Thyroid gland (tissue), 4 donors: ENCODE results near the gene CES5A.

Source experiments
- POLR2A ChIP-seq, 2 donors: fragments of 450-650 bp; IDR thresholded peaks; one replicate each; pipeline ENCODE4 v1.6.1; 2017; ENCODE audit warnings: antibody characterized with exemption in 2 of 2, mild to moderate bottlenecking in 2 of 2, moderate library complexity in 1 of 2
- TF ChIP-seq, protein P1 (sequence below), 6 experiments: fragments of 200-600 bp in 3 of 6; fragments of 450-650 bp in 3 of 6; sonication (generic) in 3 of 6; IDR thresholded peaks; one replicate each; pipeline ENCODE4 v1.5.1; 2016 to 2019; ENCODE audit warnings: antibody characterized with exemption in 6 of 6, mild to moderate bottlenecking in 2 of 6, inconsistent platforms in 1 of 6, moderate library complexity in 1 of 6

DNA sequence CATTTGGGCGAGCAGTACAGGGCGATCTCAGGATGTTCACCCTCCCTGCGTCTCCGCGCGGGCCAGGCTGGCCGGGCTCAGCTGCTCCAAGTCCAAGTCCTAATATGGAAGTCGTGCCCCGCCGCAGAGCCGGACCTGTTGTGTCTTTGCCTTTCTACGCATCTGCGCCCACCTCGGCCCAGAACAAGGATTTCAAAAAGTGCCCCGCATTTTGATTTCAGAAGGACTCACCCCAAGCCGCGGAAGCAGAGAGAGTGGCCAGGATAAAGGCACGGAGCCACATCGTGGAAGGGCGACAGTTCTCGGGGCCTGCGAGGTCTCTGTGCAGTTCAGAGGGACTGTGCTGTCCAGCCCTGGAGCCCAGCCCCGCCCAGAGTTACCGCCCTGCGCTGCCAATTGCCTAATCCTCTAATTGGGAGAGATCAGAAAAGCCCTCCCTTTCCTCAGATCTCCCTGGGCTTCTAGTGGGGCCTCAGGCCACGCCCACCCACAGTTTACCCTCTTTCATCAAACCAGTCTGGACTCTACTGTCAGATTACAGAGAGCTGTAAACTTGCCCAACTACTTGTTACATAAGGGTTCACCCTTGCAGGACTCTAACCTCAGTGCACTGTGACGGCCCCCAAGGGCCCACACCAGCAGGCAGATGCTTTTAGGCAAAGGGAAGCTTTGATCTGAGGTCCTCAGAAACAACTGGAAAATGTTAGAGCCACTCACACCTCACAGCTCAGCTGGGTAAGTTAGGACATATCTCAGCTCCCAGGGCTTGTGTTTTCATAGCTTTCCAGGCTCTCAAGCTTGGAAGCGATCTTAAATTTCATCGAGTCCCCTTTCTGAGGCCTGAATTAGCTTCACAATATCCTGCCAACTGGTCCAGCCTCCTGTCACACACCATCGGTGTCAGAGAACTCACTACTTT, 42.1 kb downstream of the CES5A start, which contains the start of gene CES1:
- TF ChIP-seq, protein P1, sequence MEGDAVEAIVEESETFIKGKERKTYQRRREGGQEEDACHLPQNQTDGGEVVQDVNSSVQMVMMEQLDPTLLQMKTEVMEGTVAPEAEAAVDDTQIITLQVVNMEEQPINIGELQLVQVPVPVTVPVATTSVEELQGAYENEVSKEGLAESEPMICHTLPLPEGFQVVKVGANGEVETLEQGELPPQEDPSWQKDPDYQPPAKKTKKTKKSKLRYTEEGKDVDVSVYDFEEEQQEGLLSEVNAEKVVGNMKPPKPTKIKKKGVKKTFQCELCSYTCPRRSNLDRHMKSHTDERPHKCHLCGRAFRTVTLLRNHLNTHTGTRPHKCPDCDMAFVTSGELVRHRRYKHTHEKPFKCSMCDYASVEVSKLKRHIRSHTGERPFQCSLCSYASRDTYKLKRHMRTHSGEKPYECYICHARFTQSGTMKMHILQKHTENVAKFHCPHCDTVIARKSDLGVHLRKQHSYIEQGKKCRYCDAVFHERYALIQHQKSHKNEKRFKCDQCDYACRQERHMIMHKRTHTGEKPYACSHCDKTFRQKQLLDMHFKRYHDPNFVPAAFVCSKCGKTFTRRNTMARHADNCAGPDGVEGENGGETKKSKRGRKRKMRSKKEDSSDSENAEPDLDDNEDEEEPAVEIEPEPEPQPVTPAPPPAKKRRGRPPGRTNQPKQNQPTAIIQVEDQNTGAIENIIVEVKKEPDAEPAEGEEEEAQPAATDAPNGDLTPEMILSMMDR (IDR thresholded peaks at IDR 0.05): no peak
- no peak for TF ChIP-seq POLR2A (IDR thresholded peaks at IDR 0.05)
